Mucosa of descending colon (tissue), 3 donors: ENCODE results near the gene LOXL1. TPM values are rescaled to one million over a fixed set of nuclear protein-coding genes. Genes with fewer than 3 reads are reported as not detected.
"Not testable (repeated sequence)": the region's sequence is repeated elsewhere in the genome, so short reads cannot be mapped to it uniquely, and the experiment has no call there.

Source experiments
- ATAC-seq: fragments of 200-7000 bp; cut with Tn5 transposase; one replicate; pipeline ENCODE4 v1.9.1; 2020; ENCODE audit warnings: mild to moderate bottlenecking, moderate library complexity
- DNase-seq, 3 donors: peaks; one replicate each; pipeline ENCODE4 v3.0.0-alpha.2; 2020
- H3K36me3 ChIP-seq: fragments of 200-600 bp; one replicate; pipeline ENCODE4 v1.8.0; 2021; ENCODE audit warnings: low read depth, mild to moderate bottlenecking
- H3K4me1 ChIP-seq: fragments of 200-600 bp; one replicate; pipeline ENCODE4 v1.8.0; 2021; ENCODE audit warnings: low read depth, mild to moderate bottlenecking
- H3K4me3 ChIP-seq: fragments of 200-600 bp; one replicate; pipeline ENCODE4 v1.8.0; 2021; ENCODE audit warnings: mild to moderate bottlenecking
- H3K9me3 ChIP-seq: fragments of 200-600 bp; one replicate; pipeline ENCODE4 v1.8.0; 2021; ENCODE audit warnings: mild to moderate bottlenecking
- intact Hi-C, 2 donors: fragments of 100-400 bp; cut with DNase I in 1 of 2; cut with micrococcal nuclease in 1 of 2; formaldehyde crosslinking; loops; one replicate each; pipeline versions ENCODE4 v1.11.0 to v1.11.1; 2022; cut with DNase I, micrococcal nuclease
- total RNA-seq, 3 donors: library from RNA; stranded (reverse); fragmentation: NEBNext Ultra II Directional in 2 of 3; extraction: Animal tissue kit (Norgen Biotek cat#: 25700) in 2 of 3; gene quantifications; one replicate each; pipeline versions ENCODE4 v1.2.1 to v1.2.4, GENCODE V29; 2021 to 2023
- TF ChIP-seq, protein P1 (sequence below): fragments of 200-600 bp; IDR thresholded peaks from one replicate; pipeline ENCODE4 v1.8.0; 2022; ENCODE audit warnings: antibody characterized with exemption, mild to moderate bottlenecking
- donor health status: DM: no; HTN: no; CAD: no; lungs with moderate emphysema.
- donor health status: DM: no; HTN: no; CAD: no.
- donor health status: DM: no; HTN: yes; CAD: no.

The LOXL1 gene
- total RNA-seq, 3 donors from 2014 or later: 0.87 to 7.9 (median 5.1) TPM

DNA sequence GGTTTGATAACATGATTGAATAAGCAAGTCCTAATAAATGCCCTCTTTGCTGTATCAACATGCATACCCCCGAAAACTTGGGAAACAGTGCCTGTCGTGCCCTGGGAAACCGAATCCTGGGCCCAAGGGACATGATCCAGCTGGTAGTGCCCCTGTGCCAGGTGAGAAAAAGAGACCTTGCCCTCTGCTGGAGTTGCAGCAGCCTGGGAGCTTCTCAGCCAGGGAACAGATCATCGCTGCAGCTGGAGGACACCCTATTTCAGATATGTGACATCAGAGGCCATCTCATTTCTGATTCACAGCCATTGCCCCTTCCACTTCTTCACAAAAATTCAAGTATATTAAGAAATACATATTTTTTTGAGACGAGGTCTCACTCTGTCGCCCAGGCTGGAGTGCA lies 33.5 kb downstream of the LOXL1 start:
- ATAC-seq: no peak
- Histone ChIP-seq H3K4me3 (no peak overlapping the region), H3K9me3 (no peaks in the 10 kb centered on the region), H3K36me3 (no peaks in the 10 kb centered on the region), H3K4me1 (no peaks in the 10 kb centered on the region)
- intact Hi-C loops: loop anchor here in 1 of 2 donors (10.0 kb wide), 1 partner anchor 355 kb away; no protein-coding TSS in a partner anchor
- DNase-seq: no peak
- TF ChIP-seq, protein P1, sequence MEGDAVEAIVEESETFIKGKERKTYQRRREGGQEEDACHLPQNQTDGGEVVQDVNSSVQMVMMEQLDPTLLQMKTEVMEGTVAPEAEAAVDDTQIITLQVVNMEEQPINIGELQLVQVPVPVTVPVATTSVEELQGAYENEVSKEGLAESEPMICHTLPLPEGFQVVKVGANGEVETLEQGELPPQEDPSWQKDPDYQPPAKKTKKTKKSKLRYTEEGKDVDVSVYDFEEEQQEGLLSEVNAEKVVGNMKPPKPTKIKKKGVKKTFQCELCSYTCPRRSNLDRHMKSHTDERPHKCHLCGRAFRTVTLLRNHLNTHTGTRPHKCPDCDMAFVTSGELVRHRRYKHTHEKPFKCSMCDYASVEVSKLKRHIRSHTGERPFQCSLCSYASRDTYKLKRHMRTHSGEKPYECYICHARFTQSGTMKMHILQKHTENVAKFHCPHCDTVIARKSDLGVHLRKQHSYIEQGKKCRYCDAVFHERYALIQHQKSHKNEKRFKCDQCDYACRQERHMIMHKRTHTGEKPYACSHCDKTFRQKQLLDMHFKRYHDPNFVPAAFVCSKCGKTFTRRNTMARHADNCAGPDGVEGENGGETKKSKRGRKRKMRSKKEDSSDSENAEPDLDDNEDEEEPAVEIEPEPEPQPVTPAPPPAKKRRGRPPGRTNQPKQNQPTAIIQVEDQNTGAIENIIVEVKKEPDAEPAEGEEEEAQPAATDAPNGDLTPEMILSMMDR: no peak

DNA sequence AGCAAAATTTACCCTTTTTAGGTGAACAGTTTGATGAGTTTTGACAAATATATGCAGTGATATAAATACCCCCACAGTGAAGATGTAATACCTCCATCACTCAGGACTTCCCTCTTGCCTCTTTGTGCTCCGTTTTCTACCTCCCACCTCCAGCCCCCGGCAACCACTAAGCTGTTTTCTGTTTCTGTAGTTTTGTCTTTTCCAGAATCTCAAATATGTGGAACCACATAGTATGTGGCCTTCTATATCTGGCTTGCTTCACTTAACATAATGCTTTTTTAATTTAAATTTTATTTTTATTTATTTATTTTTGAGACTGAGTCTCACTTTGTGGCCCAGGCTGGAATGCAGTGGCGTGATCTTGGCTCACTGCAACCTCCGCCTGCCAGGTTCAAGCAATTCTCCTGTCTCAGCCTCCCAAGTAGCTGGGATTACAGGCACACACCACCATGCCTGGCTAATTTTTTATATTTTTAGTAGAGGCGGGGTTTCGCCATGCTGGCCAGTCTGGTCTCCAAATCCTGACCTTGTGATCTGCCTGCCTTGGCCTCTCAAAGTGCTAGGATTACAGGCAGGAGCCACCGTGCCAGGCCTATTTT lies 34.3 kb downstream of the LOXL1 start:
- not testable (repeated sequence) for H3K4me1 ChIP-seq, ATAC-seq, H3K9me3 ChIP-seq, H3K4me3 ChIP-seq, DNase-seq, H3K36me3 ChIP-seq
- intact Hi-C loops: loop anchor here in 1 of 2 donors (10.0 kb wide), 1 partner anchor 354 kb away; no protein-coding TSS in a partner anchor

DNA sequence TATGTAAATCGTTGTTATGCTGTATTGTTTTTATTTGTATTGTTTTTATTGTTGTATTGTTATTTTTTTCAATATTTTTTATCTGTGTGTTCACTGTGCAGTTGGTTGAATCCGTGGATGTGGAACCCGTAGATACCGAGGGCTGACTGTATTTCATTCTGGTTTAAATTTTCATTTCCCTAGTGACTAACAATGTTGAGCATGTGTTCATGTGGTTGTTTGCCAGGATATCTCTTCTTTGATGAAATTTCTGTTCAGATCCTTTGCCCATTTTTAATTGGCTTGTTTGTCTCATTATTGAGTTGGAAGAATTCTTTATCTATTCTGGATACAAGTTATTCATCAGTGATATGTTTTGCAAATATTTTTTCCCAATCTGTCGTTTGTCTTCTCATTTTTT lies 36.2 kb downstream of the LOXL1 start:
- peaks cover 4% of the 10 kb centered on the region for H3K4me1 ChIP-seq
- DNase-seq (no peak), ATAC-seq (no peak)
- intact Hi-C loops: loop anchor here in 1 of 2 donors (10.0 kb wide), 1 partner anchor 352 kb away; no protein-coding TSS in a partner anchor
- H3K36me3 ChIP-seq: no peaks in the 10 kb centered on the region
- TF ChIP-seq, protein P1: no peak
- no peaks in the 10 kb centered on the region for H3K9me3 ChIP-seq
- no peak overlapping the region for H3K4me3 ChIP-seq

- Histone ChIP-seq H3K9me3 (no peaks in the 10 kb centered on the region), H3K4me1 (peaks cover 4% of the 10 kb centered on the region), H3K4me3 (no peak overlapping the region), H3K36me3 (no peaks in the 10 kb centered on the region)
- DNase-seq (peak; percentile 80 to 94 (median 87)), ATAC-seq (peak; percentile 93)
- intact Hi-C loops: loop anchor here in 1 of 2 donors (10.0 kb wide), 1 partner anchor 350 kb away; no protein-coding TSS in a partner anchor
- TF ChIP-seq, protein P1: peak; percentile 89
Observed at GRCh38 chr15:73964736-73965093, 38.5 kb downstream of the LOXL1 start.

DNA sequence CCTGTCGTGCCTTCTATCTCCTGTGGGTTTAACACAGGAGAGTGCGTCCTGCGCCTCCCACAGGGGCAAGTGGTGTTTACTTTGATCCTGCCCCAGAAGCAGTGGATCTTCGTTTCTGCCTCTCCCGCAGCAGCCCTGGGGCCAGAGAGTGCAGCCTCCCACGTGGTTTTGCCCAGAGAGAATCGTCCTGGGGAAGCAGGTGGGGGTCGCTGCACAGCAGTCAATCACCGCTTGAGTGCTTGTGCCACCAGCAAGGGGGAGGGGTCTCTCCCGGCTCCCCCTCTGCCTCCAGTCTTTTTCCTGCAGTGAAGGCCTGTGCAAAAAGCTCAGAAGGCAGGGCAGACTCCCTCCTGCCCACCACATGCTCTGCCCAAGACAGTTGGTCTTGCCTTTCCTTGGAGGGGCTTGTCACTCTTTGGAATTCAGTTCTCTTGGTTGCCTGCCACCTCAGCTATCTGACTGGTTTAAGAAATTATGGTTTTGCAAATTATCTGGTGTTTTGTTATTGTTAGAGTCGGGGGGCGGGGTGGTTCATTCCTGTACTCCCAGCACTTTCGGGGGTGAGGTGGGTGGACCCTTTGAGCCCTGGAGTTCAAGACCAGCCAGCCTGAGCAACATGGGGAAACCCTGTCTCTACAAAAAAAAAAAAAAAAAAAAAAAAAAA lies 39.0 kb downstream of the LOXL1 start:
- TF ChIP-seq, protein P1: no peak
- Histone ChIP-seq H3K9me3 (no peaks in the 10 kb centered on the region), H3K4me1 (peaks cover 4% of the 10 kb centered on the region), H3K36me3 (no peaks in the 10 kb centered on the region), H3K4me3 (no peak overlapping the region)
- ATAC-seq (peak; percentile 42), DNase-seq (no peak)
- intact Hi-C loops: loop anchor here in 1 of 2 donors (10.0 kb wide), 1 partner anchor 350 kb away; no protein-coding TSS in a partner anchor

DNA sequence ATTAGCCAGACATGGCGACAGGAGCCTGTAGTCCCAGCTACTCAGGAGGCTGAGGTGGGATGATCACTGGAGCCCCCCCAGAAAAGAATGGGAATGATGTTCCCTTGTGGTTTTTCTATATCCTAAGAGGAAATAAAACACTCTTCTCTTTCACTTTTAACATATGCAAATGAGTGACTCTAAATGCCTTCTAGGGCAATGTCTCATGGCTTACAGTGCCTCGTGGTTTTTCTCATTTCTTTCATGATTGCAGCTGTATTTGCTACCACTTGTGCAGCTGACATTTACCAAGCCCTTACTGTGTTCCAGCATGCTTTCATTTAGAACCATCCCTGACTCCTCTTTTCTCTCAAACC lies 39.5 kb downstream of the LOXL1 start:
- intact Hi-C loops: loop anchor here in 1 of 2 donors (10.0 kb wide), 1 partner anchor 349 kb away; no protein-coding TSS in a partner anchor
- Histone ChIP-seq H3K9me3 (no peaks in the 10 kb centered on the region), H3K36me3 (no peaks in the 10 kb centered on the region), H3K4me3 (no peak overlapping the region), H3K4me1 (peaks cover 4% of the 10 kb centered on the region)
- TF ChIP-seq, protein P1: no peak
- DNase-seq: no peak
- ATAC-seq: peak; percentile 56
